ENCODE data around the gene CHST12. TPM values are rescaled to one million over a fixed set of nuclear protein-coding genes. Genes with fewer than 3 reads are reported as not detected.

The CHST12 gene
- total RNA-seq, 6 experiments from 2014 or later = 3.0 to 7.9 (median 5.7) TPM

GRCh38 chr7:2441430-2442058 is 38.1 kb downstream of the CHST12 start:
- Histone ChIP-seq H3K9me3 (no peaks in the 10 kb centered on the region), H3K27ac (no peak overlapping the region), H3K4me3 (no peak overlapping the region), H3K36me3 (no peaks in the 10 kb centered on the region), H3K4me1 (no peaks in the 10 kb centered on the region), H3K27me3 (no peaks in the 10 kb centered on the region)
- TF ChIP-seq CTCF (IDR thresholded peaks at IDR 0.05) (no peak), POLR2A (IDR thresholded peaks at IDR 0.05) (no peak)
- intact Hi-C loops (cut with DNase I) = no loop called here
- 82% methylated on average over 5 of the region's 5 CpGs for WGBS (ENCODE audit: insufficient coverage, low coverage, low lambda C conversion rate, missing lambda C conversion rate)
- ATAC-seq (no peak), DNase-seq (no peak)

DNA sequence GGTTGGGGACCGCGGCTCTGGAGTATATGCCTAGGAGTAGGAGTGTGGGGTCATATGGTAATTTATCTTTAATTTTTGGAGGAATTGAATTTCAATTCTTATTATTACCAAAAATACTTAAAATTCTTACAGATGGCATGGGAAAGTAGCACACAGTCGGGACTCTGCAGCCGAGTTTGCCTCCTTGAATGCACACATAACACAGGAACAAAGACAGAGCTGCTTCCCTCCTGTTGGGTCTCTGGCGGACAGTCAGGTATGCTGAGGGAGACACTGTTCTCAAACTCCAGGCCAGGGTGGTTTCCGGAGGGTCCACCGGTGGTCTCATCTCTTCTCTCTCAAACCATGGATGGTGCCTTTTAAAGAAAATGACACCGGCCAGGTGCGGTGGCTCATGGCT is 40.1 kb downstream of the CHST12 start:
- ATAC-seq = no peak
- intact Hi-C loops (cut with DNase I) = no loop called here
- H3K4me3 ChIP-seq = no peak overlapping the region
- H3K27me3 ChIP-seq = no peaks in the 10 kb centered on the region
- TF ChIP-seq CTCF (IDR thresholded peaks at IDR 0.05) = no peak
- no peak for TF ChIP-seq POLR2A (IDR thresholded peaks at IDR 0.05)
- no peaks in the 10 kb centered on the region for H3K36me3 ChIP-seq
- WGBS (ENCODE audit: insufficient coverage, low coverage, low lambda C conversion rate, missing lambda C conversion rate) = 98% methylated on average over 5 of the region's 9 CpGs
- no peak overlapping the region for H3K27ac ChIP-seq
- DNase-seq = no peak
- no peaks in the 10 kb centered on the region for H3K9me3 ChIP-seq
- H3K4me1 ChIP-seq = no peaks in the 10 kb centered on the region

GRCh38 chr7:2444476-2444875 is 41.1 kb downstream of the CHST12 start:
- WGBS (ENCODE audit: insufficient coverage, low coverage, low lambda C conversion rate, missing lambda C conversion rate) = no CpG with 5 or more reads among the region's 3 CpGs
- Histone ChIP-seq H3K4me3 (no peak overlapping the region), H3K4me1 (no peaks in the 10 kb centered on the region), H3K27me3 (no peaks in the 10 kb centered on the region), H3K27ac (no peak overlapping the region), H3K36me3 (no peaks in the 10 kb centered on the region), H3K9me3 (no peaks in the 10 kb centered on the region)
- DNase-seq (no peak), ATAC-seq (no peak)
- intact Hi-C loops (cut with DNase I) = no loop called here
- no peak for TF ChIP-seq POLR2A (IDR thresholded peaks at IDR 0.05)
- no peak for TF ChIP-seq CTCF (IDR thresholded peaks at IDR 0.05)

DNA sequence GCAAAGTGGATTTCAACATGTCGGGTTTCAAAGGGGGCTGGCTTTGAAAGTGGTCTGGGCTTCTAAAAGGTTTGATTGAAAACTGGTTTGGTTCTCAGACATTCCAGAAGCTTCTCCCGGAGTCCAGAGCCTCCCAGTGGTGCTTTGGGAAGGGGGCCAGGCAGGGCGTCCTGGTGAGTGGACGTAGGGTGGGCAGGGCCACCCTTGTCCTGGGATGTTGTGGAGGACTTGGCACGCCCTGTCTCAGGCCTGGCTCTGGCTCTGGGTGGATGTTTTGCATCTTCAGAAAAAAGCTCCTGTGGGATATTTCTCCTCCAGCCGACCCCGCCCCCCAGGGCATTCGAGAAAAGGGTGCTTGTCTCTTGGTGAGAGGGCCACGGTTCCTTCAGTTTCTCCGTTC is 41.6 kb downstream of the CHST12 start:
- Histone ChIP-seq H3K27me3 (no peaks in the 10 kb centered on the region), H3K4me1 (no peaks in the 10 kb centered on the region), H3K4me3 (no peak overlapping the region), H3K36me3 (no peaks in the 10 kb centered on the region), H3K27ac (no peak overlapping the region), H3K9me3 (no peaks in the 10 kb centered on the region)
- intact Hi-C loops (cut with DNase I) = no loop called here
- ATAC-seq (no peak), DNase-seq (no peak)
- 78% methylated on average over 5 of the region's 10 CpGs for WGBS (ENCODE audit: insufficient coverage, low coverage, low lambda C conversion rate, missing lambda C conversion rate)
- TF ChIP-seq CTCF (IDR thresholded peaks at IDR 0.05) = no peak
- no peak for TF ChIP-seq POLR2A (IDR thresholded peaks at IDR 0.05)

Data from right lobe of liver (tissue), 6 donors.